Left cardiac atrium (tissue), 4 donors: Measurements from ENCODE around the gene CST3. TPM values are rescaled to one million over a fixed set of nuclear protein-coding genes. Genes with fewer than 3 reads are reported as not detected.
"Not testable (repeated sequence)": the region's sequence is repeated elsewhere in the genome, so short reads cannot be mapped to it uniquely, and the experiment has no call there.

Experiments used
- ATAC-seq, 2 donors: fragments of 200-7000 bp; cut with Tn5 transposase; one replicate each; pipeline ENCODE4 v1.9.1; 2020; ENCODE audit warnings: mild to moderate bottlenecking in 2 of 2, moderate library complexity in 2 of 2
- DNase-seq: peaks from one replicate; pipeline ENCODE4 v3.0.0-alpha.2; 2020
- intact Hi-C, 2 donors: fragments of 100-400 bp; cut with DNase I; formaldehyde crosslinking; loops; one replicate each; pipeline versions ENCODE4 v1.14.1 to v1.15.1; 2022 to 2023
- total RNA-seq, 2 donors: library from RNA; stranded (reverse); fragmentation: NEBNext Ultra II Directional; extraction: Animal tissue kit (Norgen Biotek cat#: 25700); gene quantifications; one replicate each; pipeline ENCODE4 v1.2.1, GENCODE V29; 2021
- donor health status: DM: no; HTN: yes; CAD: no.
- donor health status: DM: no; HTN: yes; CAD: no; lungs with severe emphysema.
- donor health status: DM: yes; HTN: yes; CAD: no.
- donor health status: Dilated cardiomyopathy.

CST3 gene
- total RNA-seq, 2 donors from 2014 or later: 940 to 1,205 TPM

DNA sequence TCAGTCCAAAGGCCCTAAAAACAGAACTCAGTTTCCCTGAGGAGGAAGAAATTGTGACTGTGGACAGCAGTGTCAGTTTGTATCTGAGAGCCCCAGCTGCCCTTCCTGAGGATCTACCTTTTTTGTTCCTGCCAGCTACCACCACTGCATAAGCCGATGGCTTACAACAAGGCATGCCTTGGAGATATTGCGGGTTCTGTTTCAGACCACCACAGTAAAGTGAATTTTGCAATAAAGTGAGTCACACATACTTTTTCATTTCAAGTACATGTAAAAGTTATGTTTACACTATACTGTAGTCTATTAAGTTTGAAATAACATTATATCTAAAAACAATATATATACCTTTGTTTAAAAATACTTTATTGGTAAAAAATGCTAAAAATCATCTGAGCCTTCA is 9.6 kb upstream of the CST3 start:
- no peak for ATAC-seq
- intact Hi-C loops: no loop called here
- no peak for DNase-seq

DNA sequence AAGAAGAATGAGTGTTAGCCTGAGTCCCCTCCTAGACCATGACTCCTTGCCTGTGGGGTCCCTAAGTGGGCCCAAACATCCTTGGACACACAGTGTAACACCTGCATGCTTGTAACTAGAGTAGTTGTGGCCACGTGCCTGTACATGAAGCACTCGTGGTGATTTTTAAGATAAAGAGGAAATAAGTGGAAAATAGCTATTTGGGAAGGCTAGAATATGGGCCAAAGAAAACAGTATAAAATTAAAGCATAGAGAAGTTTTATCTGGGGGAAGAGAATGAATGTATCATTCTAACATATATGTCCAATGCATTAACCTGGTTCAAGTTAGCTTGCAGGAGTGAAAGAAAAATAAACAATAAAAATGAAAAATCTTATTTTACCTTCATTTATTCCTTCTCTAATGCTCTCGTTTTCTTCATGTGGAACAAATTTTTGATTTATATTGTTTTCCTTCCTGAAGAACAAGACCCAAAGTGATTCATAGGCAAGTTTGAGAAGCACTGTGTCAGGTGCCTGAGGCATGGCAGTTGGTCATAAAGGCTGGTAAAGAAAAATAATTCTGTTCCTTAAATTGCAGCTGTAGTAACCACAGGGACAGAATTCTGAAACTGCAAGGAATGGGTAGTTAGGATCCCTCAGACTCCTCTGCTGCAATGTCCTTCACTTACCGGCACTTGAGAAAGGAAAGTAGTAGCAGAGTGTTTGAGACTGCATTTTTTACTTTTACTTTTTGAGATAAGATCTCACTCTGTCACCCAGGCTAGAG is 8.5 kb upstream of the CST3 start:
- DNase-seq (no peak), ATAC-seq (no peak)
- intact Hi-C loops: no loop called here

- intact Hi-C loops: no loop called here
- no peak for DNase-seq
- ATAC-seq: no peak
These were observed 7.8 kb upstream of the CST3 start for GRCh38 chr20:23645575-23645974.

- DNase-seq (no peak), ATAC-seq (no peak)
- intact Hi-C loops: no loop called here
These were observed 6.4 kb upstream of the CST3 start for GRCh38 chr20:23644164-23644563.

GRCh38 chr20:23643659-23644058 is 5.9 kb upstream of the CST3 start:
- intact Hi-C loops: no loop called here
- ATAC-seq: no peak
- DNase-seq: no peak

- intact Hi-C loops: no loop called here
- DNase-seq (no peak), ATAC-seq (peak; percentile 3 to 27)
These were observed 4.4 kb upstream of the CST3 start for GRCh38 chr20:23641936-23642751.

DNA sequence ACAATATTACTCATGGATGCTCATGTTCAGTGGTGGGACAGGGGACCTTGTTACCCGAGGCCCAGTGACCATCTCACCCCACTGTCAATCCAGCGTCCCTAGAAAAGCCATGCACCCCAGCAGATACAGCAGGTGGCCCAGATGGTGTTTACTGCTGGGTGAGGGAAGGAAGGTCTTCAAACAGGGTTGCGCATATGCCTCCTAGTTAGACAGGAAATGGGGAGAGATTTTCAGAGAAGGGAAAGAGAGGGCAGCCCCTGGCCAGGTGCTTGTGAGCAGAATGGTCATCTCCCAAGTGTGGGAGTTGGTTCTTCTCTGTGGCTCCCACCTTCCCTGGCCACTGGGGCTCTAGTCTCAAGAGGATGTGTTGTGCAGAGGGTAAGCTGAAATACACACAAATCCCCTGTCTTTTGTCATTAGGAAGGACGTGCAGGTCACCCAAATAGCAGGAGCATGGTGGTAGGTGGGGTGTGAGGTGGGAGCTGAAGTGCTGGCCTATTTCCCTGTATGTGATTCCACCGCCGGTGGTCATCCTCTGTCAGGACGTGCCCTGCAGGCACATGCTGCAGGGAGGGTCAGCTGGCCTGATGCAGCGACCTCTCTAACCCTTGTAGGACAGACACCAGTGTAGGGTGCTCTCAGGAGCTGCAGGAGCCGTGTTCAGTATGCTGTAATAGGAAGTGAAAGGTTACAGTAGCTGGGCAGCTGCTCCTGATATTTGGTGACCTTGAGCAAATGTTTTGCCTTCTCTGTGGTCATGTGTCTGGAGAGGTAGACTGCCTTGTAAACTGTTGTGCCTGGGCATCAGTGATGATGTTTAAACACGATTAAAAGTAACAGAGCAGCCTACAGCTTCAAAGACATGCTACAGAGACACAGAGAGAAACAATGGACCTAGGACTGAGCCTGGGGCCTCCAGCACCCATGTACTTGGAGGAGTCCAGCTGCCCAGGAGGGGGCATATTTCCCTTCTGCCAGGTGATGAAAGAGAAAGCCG is 3.2 kb upstream of the CST3 start:
- no peak for ATAC-seq
- intact Hi-C loops: no loop called here
- no peak for DNase-seq

- ATAC-seq (no peak), DNase-seq (no peak)
- intact Hi-C loops: no loop called here
These were observed 2.4 kb upstream of the CST3 start for GRCh38 chr20:23640018-23640601.

DNA sequence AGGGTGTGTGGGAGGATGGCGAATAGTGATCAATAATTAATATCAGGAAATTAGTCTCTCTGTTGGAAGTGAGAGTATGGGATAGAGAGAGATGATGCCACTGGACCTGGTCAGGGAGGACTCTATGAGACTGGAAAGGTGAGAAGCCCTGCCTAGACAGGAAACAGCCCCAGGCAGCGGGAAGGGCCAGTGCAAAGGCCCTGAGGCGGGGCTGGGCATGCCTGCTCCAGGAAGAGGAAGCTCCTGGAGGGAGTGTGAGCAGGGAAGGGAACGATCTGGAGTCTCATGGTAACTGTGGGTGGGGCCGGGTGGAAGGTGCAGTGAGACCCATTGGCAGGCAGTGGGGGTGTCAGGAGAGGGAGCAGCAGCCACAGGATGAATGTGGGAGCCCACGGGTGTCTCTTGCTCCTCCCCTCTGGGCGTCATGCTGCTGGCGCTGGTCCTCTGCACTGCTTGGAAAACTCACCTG is 1.8 kb upstream of the CST3 start:
- intact Hi-C loops: loop anchor here in 1 of 2 donors (10.0 kb wide), 1 partner anchor 275 kb away; the partner anchor contains the start of gene GZF1
- DNase-seq: no peak
- ATAC-seq: no peak

DNA sequence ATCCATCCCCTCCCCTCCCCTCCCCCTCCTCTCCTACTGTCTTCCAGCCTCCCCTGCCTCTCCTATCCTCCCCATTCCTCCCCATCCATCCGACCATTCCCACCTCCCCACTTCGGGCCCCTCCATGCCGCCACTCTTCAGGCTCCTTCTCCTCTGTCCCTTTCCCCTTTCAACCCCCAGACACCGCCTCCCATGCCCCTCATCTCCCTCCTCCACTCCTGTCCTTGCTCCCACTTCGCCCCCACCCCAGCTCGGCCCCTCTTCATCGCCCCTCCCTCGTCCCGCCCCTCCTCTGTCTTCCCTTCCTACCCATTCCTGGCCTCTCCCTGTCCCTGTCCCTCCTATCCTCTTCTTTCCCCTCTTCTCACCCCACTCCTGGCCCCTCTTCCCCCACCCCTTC is 554 bp upstream of the CST3 start:
- no peak for DNase-seq
- no peak for ATAC-seq
- intact Hi-C loops: loop anchor here in 1 of 2 donors (10.0 kb wide), 1 partner anchor 274 kb away; the partner anchor contains the start of gene GZF1

DNA sequence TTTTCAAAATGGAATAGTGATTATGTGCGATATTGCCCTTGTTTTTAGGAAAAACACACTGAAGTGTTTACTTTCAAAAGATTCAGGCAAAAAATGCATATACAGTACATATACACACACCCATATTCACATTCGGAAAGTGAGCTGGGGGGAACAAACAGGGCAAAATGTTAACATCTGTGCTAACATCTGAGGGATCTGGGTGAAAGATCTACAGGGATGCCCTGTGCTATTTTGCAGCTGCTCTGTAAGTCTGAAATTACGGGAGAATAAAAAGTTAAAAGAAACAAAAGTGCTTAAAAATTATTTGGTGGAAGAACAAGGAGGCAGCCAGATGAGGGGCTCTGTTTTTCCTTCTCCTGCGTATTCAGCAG is 860 bp downstream of the CST3 start:
- DNase-seq (no peak), ATAC-seq (no peak)
- intact Hi-C loops: loop anchor here in 1 of 2 donors (10.0 kb wide), 1 partner anchor 272 kb away; the partner anchor contains the start of gene GZF1

- intact Hi-C loops: loop anchor here in 1 of 2 donors (10.0 kb wide), 1 partner anchor 272 kb away; the partner anchor contains the start of gene GZF1
These were observed 1.4 kb downstream of the CST3 start for GRCh38 chr20:23636182-23636907.

DNA sequence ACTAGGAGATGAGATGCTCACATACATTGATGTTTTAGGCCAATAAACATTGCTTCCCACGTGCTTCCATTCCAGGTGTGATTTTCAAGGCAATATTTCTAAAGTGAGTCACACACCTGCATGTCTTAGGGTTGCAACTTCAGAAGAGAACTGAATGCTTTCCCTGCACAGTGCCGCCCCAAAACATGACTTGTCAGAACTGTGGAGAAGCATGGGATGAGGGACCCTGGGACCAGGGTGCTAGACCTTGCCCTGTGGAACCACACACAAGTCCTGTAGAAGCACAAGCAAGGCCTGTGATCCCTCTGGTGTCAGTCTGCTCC is 2.0 kb downstream of the CST3 start:
- ATAC-seq, DNase-seq: not testable (repeated sequence)
- intact Hi-C loops: loop anchor here in 1 of 2 donors (10.0 kb wide), 1 partner anchor 271 kb away; the partner anchor contains the start of gene GZF1

More at GRCh38 chr20:23636182-23636907, 1.4 kb downstream of the CST3 start:
- ATAC-seq (no peak), DNase-seq (no peak)

GRCh38 chr20:23634985-23635767 is 2.6 kb downstream of the CST3 start:
- ATAC-seq (peak in 1 of 2 donors; percentile 8), DNase-seq (peak; percentile 59)
- intact Hi-C loops: loop anchor here in 1 of 2 donors (10.0 kb wide), 1 partner anchor 270 kb away; the partner anchor contains the start of gene GZF1

- ATAC-seq (no peak), DNase-seq (no peak)
- intact Hi-C loops: loop anchor here in 1 of 2 donors (10.0 kb wide), 1 partner anchor 269 kb away; the partner anchor contains the start of gene GZF1
These were observed 3.5 kb downstream of the CST3 start for GRCh38 chr20:23634044-23634801.
